Transverse colon (tissue), 4 donors: ENCODE data around the gene PACS2. TPM values are rescaled to one million over a fixed set of nuclear protein-coding genes. Genes with fewer than 3 reads are reported as not detected.

Experiments used
- DNase-seq: peaks from one replicate; pipeline ENCODE4 v3.0.0-alpha.2; 2019
- H3K27ac ChIP-seq, 4 donors: fragments of 200-600 bp; sonication (generic); 2 replicates each; pipeline ENCODE4 v1.5.1; 2016 to 2018; ENCODE audit warnings: inconsistent platforms in 4 of 4
- H3K27me3 ChIP-seq: fragments of 200-600 bp; sonication (generic); 2 replicates; pipeline ENCODE4 v1.5.1; 2017; ENCODE audit warnings: inconsistent platforms
- H3K36me3 ChIP-seq, 4 donors: fragments of 200-600 bp; sonication (generic); 2 replicates each; pipeline ENCODE4 v1.5.1; 2017 to 2019; ENCODE audit warnings: inconsistent platforms in 4 of 4
- H3K4me1 ChIP-seq, 4 donors: fragments of 200-600 bp; sonication (generic); 2 replicates each; pipeline ENCODE4 v1.5.1; 2017 to 2020; ENCODE audit warnings: inconsistent platforms in 4 of 4
- H3K4me3 ChIP-seq, 4 donors: fragments of 200-600 bp; sonication (generic); 1 replicate in 1 of 4; 2 replicates in 3 of 4; pipeline versions ENCODE4 v1.5.1 to v1.6.1; 2017 to 2019; ENCODE audit warnings: inconsistent platforms in 4 of 4
- H3K9me3 ChIP-seq, 2 donors: fragments of 200-600 bp; sonication (generic); 2 replicates each; pipeline ENCODE4 v1.5.1; 2017 to 2019; ENCODE audit warnings: inconsistent platforms in 2 of 2
- EP300 ChIP-seq: sonication (generic); formaldehyde crosslinking; IDR thresholded peaks from one replicate; pipeline ENCODE4 v1.6.1; 2017; ENCODE audit warnings: antibody characterized with exemption, low read depth
- POLR2A ChIP-seq: fragments of 450-650 bp; IDR thresholded peaks from one replicate; pipeline ENCODE4 v1.6.1; 2016; ENCODE audit warnings: antibody characterized with exemption, mild to moderate bottlenecking, moderate library complexity
- POLR2AphosphoS5 ChIP-seq, 3 donors: sonication (generic); formaldehyde crosslinking; IDR thresholded peaks; one replicate each; pipeline ENCODE4 v1.6.1; 2016; ENCODE audit warnings: antibody characterized with exemption in 3 of 3
- WGBS, 2 donors: methylation state at CpG; one replicate each; pipeline ENCODE4 v1.1.5; 2018; ENCODE audit warnings: low coverage in 1 of 2; 5-methylcytosine and 5-hydroxymethylcytosine counted together
- in situ Hi-C, 4 donors: fragments of 200-750 bp; cut with MboI; loops; one replicate each; pipeline versions ENCODE4 v1.15.0 to v1.15.1; 2017; ENCODE audit warnings: low sequenced_read_pairs in 3 of 4, low pct_ligation_motif_present in 1 of 4, low pct_unique_long_range_greater_than_20kb in 1 of 4
- intact Hi-C: fragments of 100-400 bp; cut with DNase I; formaldehyde crosslinking; loops from one replicate; pipeline ENCODE4 v1.15.1; 2023; ENCODE audit warnings: low total_unique reads
- total RNA-seq, 4 donors: library from RNA; depleted of rRNA; stranded (reverse); fragments of >200 nt; gene quantifications; one replicate each; pipeline ENCODE4 v1.1.0, GENCODE V29; 2016
- TF ChIP-seq, protein P1 (sequence below), 5 experiments: fragments of 200-600 bp in 3 of 5; fragments of 450-650 bp in 2 of 5; sonication (generic) in 3 of 5; IDR thresholded peaks; 1 replicate in 2 of 5; 2 replicates in 3 of 5; pipeline ENCODE4 v1.5.1; 2016 to 2017; ENCODE audit warnings: antibody characterized with exemption in 5 of 5, inconsistent platforms in 3 of 5, mild to moderate bottlenecking in 2 of 5, moderate library complexity in 1 of 5

Gene PACS2
- total RNA-seq, 4 donors from 2014 or later = 63.0 to 249 (median 135) TPM

GRCh38 chr14:105316968-105317510 is 2.5 kb downstream of the PACS2 start:
- Histone ChIP-seq H3K36me3 (no peaks in the 10 kb centered on the region), H3K9me3 (no peaks in the 10 kb centered on the region), H3K27ac (peak overlapping the region; percentile 25 to 81 (median 46)), H3K4me3 (no peak overlapping the region), H3K4me1 (peaks cover 21 to 38% (median 35%) of the 10 kb centered on the region in 4 donors), H3K27me3 (no peaks in the 10 kb centered on the region)
- TF ChIP-seq EP300 (no peak), POLR2AphosphoS5 (IDR thresholded peaks at IDR 0.05) (no peak), POLR2A (no peak)
- TF ChIP-seq, protein P1, sequence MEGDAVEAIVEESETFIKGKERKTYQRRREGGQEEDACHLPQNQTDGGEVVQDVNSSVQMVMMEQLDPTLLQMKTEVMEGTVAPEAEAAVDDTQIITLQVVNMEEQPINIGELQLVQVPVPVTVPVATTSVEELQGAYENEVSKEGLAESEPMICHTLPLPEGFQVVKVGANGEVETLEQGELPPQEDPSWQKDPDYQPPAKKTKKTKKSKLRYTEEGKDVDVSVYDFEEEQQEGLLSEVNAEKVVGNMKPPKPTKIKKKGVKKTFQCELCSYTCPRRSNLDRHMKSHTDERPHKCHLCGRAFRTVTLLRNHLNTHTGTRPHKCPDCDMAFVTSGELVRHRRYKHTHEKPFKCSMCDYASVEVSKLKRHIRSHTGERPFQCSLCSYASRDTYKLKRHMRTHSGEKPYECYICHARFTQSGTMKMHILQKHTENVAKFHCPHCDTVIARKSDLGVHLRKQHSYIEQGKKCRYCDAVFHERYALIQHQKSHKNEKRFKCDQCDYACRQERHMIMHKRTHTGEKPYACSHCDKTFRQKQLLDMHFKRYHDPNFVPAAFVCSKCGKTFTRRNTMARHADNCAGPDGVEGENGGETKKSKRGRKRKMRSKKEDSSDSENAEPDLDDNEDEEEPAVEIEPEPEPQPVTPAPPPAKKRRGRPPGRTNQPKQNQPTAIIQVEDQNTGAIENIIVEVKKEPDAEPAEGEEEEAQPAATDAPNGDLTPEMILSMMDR (IDR thresholded peaks at IDR 0.05) = no peak
- WGBS, 2 donors = 57% methylated on average over 18 of the region's 18 CpGs; no CpG with 5 or more reads in 1 of the 2 donors
- in situ Hi-C loops (no loop called here), intact Hi-C loops (no loop called here)
- no peak for DNase-seq

- H3K4me3 ChIP-seq = no peak overlapping the region
- peaks cover 21 to 38% (median 36%) of the 10 kb centered on the region in 4 donors for H3K4me1 ChIP-seq
- in situ Hi-C loops = no loop called here
- TF ChIP-seq POLR2AphosphoS5 (IDR thresholded peaks at IDR 0.05) = no peak
- TF ChIP-seq, protein P1 (IDR thresholded peaks at IDR 0.05) = peak in 1 of 5 experiments; percentile 26
- intact Hi-C loops = no loop called here
- 58% methylated on average over 11 of the region's 11 CpGs; no CpG with 5 or more reads in 1 of the 2 donors for WGBS, 2 donors
- H3K36me3 ChIP-seq = no peaks in the 10 kb centered on the region
- H3K9me3 ChIP-seq = no peaks in the 10 kb centered on the region
- H3K27ac ChIP-seq = peak overlapping the region in 3 of 4 donors; percentile 25 to 81 (median 61)
- no peak for DNase-seq
- H3K27me3 ChIP-seq = no peaks in the 10 kb centered on the region
These were observed 3.0 kb downstream of the PACS2 start for GRCh38 chr14:105317546-105317945.

- DNase-seq = no peak
- peaks cover 0 to 23% (median 8%) of the 10 kb centered on the region in 4 donors for H3K4me1 ChIP-seq
- no peaks in the 10 kb centered on the region for H3K27me3 ChIP-seq
- no peak overlapping the region for H3K27ac ChIP-seq
- no peaks in the 10 kb centered on the region for H3K9me3 ChIP-seq
- WGBS, 2 donors = 78 to 87% methylated on average over 3 to 27 of the region's 27 CpGs
- TF ChIP-seq, protein P1 (IDR thresholded peaks at IDR 0.05) = no peak
- TF ChIP-seq POLR2AphosphoS5 (IDR thresholded peaks at IDR 0.05) = no peak
- TF ChIP-seq EP300 = no peak
- TF ChIP-seq POLR2A = no peak
- in situ Hi-C loops (no loop called here), intact Hi-C loops (no loop called here)
- H3K36me3 ChIP-seq = no peaks in the 10 kb centered on the region
- no peak overlapping the region for H3K4me3 ChIP-seq
These were observed 8.4 kb downstream of the PACS2 start for GRCh38 chr14:105322791-105323556.

GRCh38 chr14:105323663-105324062 is 9.1 kb downstream of the PACS2 start:
- no peak overlapping the region for H3K4me3 ChIP-seq
- DNase-seq = no peak
- in situ Hi-C loops = no loop called here
- no peaks in the 10 kb centered on the region for H3K27me3 ChIP-seq
- no peaks in the 10 kb centered on the region for H3K9me3 ChIP-seq
- TF ChIP-seq POLR2AphosphoS5 (IDR thresholded peaks at IDR 0.05) (no peak), POLR2A (no peak), EP300 (no peak)
- TF ChIP-seq, protein P1 (IDR thresholded peaks at IDR 0.05) = no peak
- intact Hi-C loops = no loop called here
- WGBS, 2 donors = 88% methylated on average over 13 of the region's 13 CpGs; no CpG with 5 or more reads in 1 of the 2 donors
- H3K4me1 ChIP-seq = peaks cover 0 to 22% (median 5%) of the 10 kb centered on the region in 4 donors
- no peaks in the 10 kb centered on the region for H3K36me3 ChIP-seq
- H3K27ac ChIP-seq = no peak overlapping the region
